Heart right ventricle (tissue), 16 donors: ENCODE data around the gene CGB5. TPM values are rescaled to one million over a fixed set of nuclear protein-coding genes. Genes with fewer than 3 reads are reported as not detected.

Experiments
- ATAC-seq, 8 donors: fragments of 200-7000 bp; cut with Tn5 transposase; one replicate each; pipeline ENCODE4 v1.9.1; 2020; ENCODE audit warnings: mild to moderate bottlenecking in 8 of 8, moderate library complexity in 8 of 8, moderate number of reproducible peaks in 1 of 8
- DNase-seq, 2 donors: peaks; one replicate each; pipeline ENCODE4 v3.0.0-alpha.2; 2020
- H3K27ac ChIP-seq, 10 donors: fragments of 200-600 bp; sonication (generic) in 2 of 10; one replicate each; pipeline versions ENCODE4 v1.5.0 to v1.8.0; 2020 to 2022; ENCODE audit warnings: mild to moderate bottlenecking in 3 of 10
- H3K27me3 ChIP-seq, 7 donors: fragments of 200-600 bp; one replicate each; pipeline ENCODE4 v1.8.0; 2021 to 2022; ENCODE audit warnings: mild to moderate bottlenecking in 2 of 7
- H3K36me3 ChIP-seq, 9 donors: fragments of 200-600 bp; sonication (generic) in 1 of 9; one replicate each; pipeline versions ENCODE4 v1.5.0 to v1.8.0; 2020 to 2022; ENCODE audit warnings: mild to moderate bottlenecking in 2 of 9
- H3K4me1 ChIP-seq, 9 donors: fragments of 200-600 bp; sonication (generic) in 1 of 9; one replicate each; pipeline versions ENCODE4 v1.5.0 to v1.8.0; 2020 to 2022; ENCODE audit warnings: mild to moderate bottlenecking in 4 of 9
- H3K4me3 ChIP-seq, 10 donors: fragments of 200-600 bp; sonication (generic) in 2 of 10; one replicate each; pipeline versions ENCODE4 v1.5.0 to v1.8.0; 2020 to 2022; ENCODE audit warnings: mild to moderate bottlenecking in 7 of 10, moderate library complexity in 2 of 10
- H3K9me3 ChIP-seq, 11 donors: fragments of 200-600 bp in 10 of 11; sonication (generic) in 2 of 11; one replicate each; pipeline versions ENCODE4 v1.5.0 to v1.8.0; 2013 to 2022; ENCODE audit warnings: mild to moderate bottlenecking in 2 of 11, control low read depth in 1 of 11, moderate library complexity in 1 of 11
- WGBS, 2 donors: extraction: QIAGEN DNeasy Blood & Tissue Kit; methylation state at CpG; one replicate each; pipeline ENCODE4 v1.1.7; 2013; ENCODE audit warnings: inconsistent platforms in 1 of 2; 5-methylcytosine and 5-hydroxymethylcytosine counted together
- intact Hi-C, 10 donors: fragments of 100-400 bp; cut with DNase I; formaldehyde crosslinking; loops; one replicate each; pipeline versions ENCODE4 v1.11.1 to v1.14.2; 2022
- polyA plus RNA-seq, 2 donors: library from polyadenylated mRNA; stranded (reverse); fragments of 200-250 nt; gene quantifications; one replicate each; pipeline ENCODE4 v1.2.3, GENCODE V29; 2013
- total RNA-seq, 10 donors: library from RNA; stranded (reverse); fragmentation: NEBNext Ultra II Directional in 3 of 10; extraction: Animal tissue kit (Norgen Biotek cat#: 25700) in 3 of 10; gene quantifications; one replicate each; pipeline versions ENCODE4 v1.2.1 to v1.2.4, GENCODE V29; 2021 to 2023
- TF ChIP-seq, protein P1 (sequence below), 9 donors: fragments of 200-600 bp; sonication (generic) in 2 of 9; IDR thresholded peaks; one replicate each; pipeline versions ENCODE4 v1.5.0 to v1.8.0; 2021 to 2022; ENCODE audit warnings: antibody characterized with exemption in 9 of 9, mild to moderate bottlenecking in 5 of 9, moderate library complexity in 1 of 9
- donor health status: Arrhythmogenic right ventricular cardiomyopathy.
- donor health status: ischemic (EF 13 %, LVEDD 7.1; RV severe dilation, severe dysfunction).
- donor health status: healthy with polysubstance abuse.
- donor health status: DM: no; HTN: yes; CAD: no.
- donor health status: DM: no; HTN: no; CAD: no.
- donor health status: ischemic (EF 25% LVEDD 6.9; RV normal size, moderate dysfunction).
- donor health status: ischemic (EF 25% LVEDD 5.7; RV mildly dilated, moderate dysfunction).
- donor health status: healthy.
- donor health status: DM: yes; HTN: yes; CAD: no.
- donor health status: Ischemic cardiomyopathy.
- donor health status: ischemic (EF 35%, LVEDD 5.7; RV mildly dilated, moderate dysfunction).
- donor health status: nonischemic (EF 11% LVEDD 7.7; RV severe dilation, severe dysfunction).
- donor health status: DM: yes; HTN: yes; CAD: no.
- donor health status: PGD.
- donor health status: ischemic (EF 29% LVEDD 5.4; RV normal size, mild dysfunction).
- donor health status: nonischemic (EF 23%, LVEDD 6.1; RV moderate dilation, normal function).

CGB5 gene
- total and polyA plus RNA-seq, 12 donors = not detected

DNA sequence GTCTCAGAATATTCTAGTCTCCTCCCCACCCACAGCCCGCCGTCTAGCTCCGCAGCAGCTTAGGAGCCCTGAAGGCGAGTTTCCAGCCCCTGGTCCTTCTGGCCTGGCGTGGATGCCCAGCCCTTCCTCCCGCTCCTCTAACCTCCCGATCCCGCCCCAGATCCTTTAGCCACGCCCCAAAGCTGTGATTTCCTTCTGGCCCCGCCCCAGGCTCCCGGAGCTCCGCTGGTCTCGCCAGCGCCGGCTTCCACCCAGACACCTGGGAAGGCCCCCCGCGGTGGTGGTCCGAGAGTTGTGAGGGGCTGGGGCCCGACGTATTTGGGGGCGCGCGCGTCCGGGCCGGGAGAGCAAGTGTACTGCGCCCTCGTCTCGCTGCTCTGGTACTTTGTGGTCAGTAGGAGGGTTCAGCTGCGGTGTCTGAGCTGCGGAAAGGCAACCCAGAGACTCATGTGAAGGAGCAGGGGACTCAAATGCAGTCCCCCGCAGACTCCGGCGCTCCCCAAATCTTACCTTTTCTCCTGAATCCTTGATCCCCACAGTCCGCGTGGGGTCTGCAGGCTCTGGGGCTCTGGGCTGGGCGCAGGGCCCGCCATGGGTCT, 14.1 kb downstream of the CGB5 start, which contains the start of gene CGB7:
Gene CGB7, minus strand, starts transcription at position 114 of the 599 bp plus-strand sequence. CDS start 2,374 bp downstream, outside the sequence.
- H3K27me3 ChIP-seq = peaks cover 0 to 64% (median 28%) of the 10 kb centered on the region in 7 donors
- no peak within 1 kb of the TSS for H3K27ac ChIP-seq
- ATAC-seq = peak; percentile 50 to 88 (median 80)
- TF ChIP-seq, protein P1, sequence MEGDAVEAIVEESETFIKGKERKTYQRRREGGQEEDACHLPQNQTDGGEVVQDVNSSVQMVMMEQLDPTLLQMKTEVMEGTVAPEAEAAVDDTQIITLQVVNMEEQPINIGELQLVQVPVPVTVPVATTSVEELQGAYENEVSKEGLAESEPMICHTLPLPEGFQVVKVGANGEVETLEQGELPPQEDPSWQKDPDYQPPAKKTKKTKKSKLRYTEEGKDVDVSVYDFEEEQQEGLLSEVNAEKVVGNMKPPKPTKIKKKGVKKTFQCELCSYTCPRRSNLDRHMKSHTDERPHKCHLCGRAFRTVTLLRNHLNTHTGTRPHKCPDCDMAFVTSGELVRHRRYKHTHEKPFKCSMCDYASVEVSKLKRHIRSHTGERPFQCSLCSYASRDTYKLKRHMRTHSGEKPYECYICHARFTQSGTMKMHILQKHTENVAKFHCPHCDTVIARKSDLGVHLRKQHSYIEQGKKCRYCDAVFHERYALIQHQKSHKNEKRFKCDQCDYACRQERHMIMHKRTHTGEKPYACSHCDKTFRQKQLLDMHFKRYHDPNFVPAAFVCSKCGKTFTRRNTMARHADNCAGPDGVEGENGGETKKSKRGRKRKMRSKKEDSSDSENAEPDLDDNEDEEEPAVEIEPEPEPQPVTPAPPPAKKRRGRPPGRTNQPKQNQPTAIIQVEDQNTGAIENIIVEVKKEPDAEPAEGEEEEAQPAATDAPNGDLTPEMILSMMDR (IDR thresholded peaks at IDR 0.05) = no peak
- peaks cover 0 to 25% (median 23%) of the 10 kb centered on the region in 9 donors for H3K4me1 ChIP-seq
- no peaks in the 10 kb centered on the region for H3K36me3 ChIP-seq
- H3K4me3 ChIP-seq = peak within 1 kb of the TSS; percentile 18 to 73 (median 62)
- DNase-seq = peak; percentile 76 to 80
- WGBS, 2 donors = 2 to 6% methylated on average over 36 to 38 of the region's 38 CpGs
- H3K9me3 ChIP-seq = no peaks in the 10 kb centered on the region
- intact Hi-C loops = no loop called here

DNA sequence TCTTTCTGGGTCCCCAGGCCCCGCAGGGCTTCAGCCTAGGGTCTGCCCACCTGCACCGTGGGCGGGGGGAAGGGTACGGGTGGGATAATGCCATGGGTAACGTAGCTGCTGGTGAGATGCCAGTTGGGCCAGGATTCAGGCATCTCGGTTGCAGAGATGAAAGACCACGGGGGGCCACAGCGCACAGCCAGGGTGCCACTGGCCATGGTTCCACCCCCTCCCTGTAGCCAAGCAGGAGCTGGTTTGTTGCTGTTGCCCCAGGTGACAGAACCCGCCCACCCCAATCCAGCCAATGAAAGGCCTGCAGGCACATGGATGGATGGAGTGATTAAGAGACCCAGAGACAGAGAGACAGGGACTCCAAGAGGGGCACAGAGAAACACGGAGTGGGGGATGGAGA, 14.9 kb downstream of the CGB5 start:
- Histone ChIP-seq H3K4me3 (no peak overlapping the region), H3K27me3 (peaks cover 0 to 72% (median 34%) of the 10 kb centered on the region in 7 donors), H3K4me1 (peaks cover 0 to 25% (median 23%) of the 10 kb centered on the region in 9 donors), H3K9me3 (no peaks in the 10 kb centered on the region), H3K27ac (no peak overlapping the region), H3K36me3 (no peaks in the 10 kb centered on the region)
- ATAC-seq (no peak), DNase-seq (no peak)
- intact Hi-C loops = no loop called here
- WGBS, 2 donors = 52 to 62% methylated on average over 10 of the region's 10 CpGs
- TF ChIP-seq, protein P1 (IDR thresholded peaks at IDR 0.05) = no peak

DNA sequence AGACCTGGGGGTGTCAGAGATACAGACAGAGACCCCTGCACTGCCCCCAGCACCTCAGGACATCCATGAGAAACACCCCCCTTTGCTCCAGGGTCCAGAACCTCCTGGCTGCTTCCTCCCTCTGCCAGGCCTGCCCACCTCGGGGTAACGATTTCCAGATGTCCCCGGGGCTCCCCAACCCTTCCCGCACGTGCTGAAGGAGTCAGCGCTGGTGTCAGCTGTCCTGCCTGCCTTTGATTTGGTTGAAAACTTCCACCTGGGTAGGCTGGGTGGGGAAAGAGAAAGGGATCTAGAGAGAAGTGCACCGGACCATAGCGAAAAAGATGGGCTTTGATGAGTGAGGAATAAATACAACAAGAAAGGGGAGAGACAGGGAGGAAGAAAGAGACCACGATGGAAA, 15.4 kb downstream of the CGB5 start:
- no peak overlapping the region for H3K27ac ChIP-seq
- intact Hi-C loops = no loop called here
- DNase-seq = no peak
- TF ChIP-seq, protein P1 (IDR thresholded peaks at IDR 0.05) = no peak
- no peak overlapping the region for H3K4me3 ChIP-seq
- no peaks in the 10 kb centered on the region for H3K9me3 ChIP-seq
- peaks cover 0 to 26% (median 23%) of the 10 kb centered on the region in 9 donors for H3K4me1 ChIP-seq
- WGBS, 2 donors = 53 to 59% methylated on average over 9 of the region's 9 CpGs
- peaks cover 0 to 77% (median 39%) of the 10 kb centered on the region in 7 donors for H3K27me3 ChIP-seq
- no peak for ATAC-seq
- H3K36me3 ChIP-seq = no peaks in the 10 kb centered on the region

DNA sequence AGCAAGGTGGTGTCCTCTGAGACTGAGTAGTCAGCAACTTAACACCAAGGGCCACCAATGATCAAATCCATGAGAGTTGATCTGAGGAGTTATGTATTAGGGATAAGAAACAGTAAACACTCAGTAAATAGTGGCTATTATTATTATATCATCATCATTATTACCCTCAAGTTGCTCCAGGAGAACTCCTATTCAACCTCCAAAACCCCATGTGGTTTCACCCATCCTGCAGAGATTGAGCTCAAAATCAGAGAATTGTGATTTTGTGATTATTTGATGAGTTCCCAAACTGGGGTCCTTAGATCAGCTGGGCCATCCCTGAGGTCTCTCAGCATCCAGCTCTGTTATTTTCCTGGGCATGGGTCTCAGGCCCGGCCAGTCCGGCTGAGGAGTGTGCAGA, 17.4 kb downstream of the CGB5 start:
- Histone ChIP-seq H3K9me3 (no peaks in the 10 kb centered on the region), H3K4me3 (no peak overlapping the region), H3K27ac (no peak overlapping the region), H3K36me3 (no peaks in the 10 kb centered on the region), H3K4me1 (peaks cover 0 to 42% (median 26%) of the 10 kb centered on the region in 9 donors), H3K27me3 (peaks cover 0 to 86% (median 54%) of the 10 kb centered on the region in 7 donors)
- ATAC-seq (no peak), DNase-seq (no peak)
- TF ChIP-seq, protein P1 (IDR thresholded peaks at IDR 0.05) = no peak
- intact Hi-C loops = no loop called here
- 99 to 100% methylated on average over 2 of the region's 2 CpGs for WGBS, 2 donors
